Measurements from ENCODE around the gene OR2AG2.

Gene OR2AG2

DNA sequence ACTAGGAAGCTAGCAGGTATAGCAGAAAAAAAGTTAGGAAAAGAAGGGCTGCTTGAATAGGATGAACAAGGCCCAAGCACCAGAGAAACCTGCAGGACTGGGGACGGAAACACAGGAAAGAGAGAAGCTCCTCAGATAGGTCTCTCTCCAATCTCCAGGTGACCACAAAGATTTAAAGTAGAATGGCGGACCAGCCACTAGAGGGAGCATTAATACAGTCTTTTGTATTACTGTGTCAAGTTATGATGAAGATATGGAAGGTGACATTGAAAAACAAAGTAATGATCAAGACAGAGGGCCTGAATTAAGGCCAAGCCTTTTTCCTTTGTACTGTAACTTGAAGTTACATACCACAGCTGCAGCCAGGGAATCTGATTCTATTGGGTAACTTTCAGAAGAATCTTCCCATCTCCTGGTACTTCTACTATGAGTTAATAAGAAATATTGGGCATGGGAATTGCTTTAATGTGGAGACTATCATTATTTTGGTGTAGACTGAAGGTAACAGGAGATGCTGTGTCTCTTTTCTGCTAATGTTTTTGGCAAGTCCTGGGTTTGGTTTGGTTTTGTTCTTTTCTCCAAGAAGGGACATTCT, 33.8 kb downstream of the OR2AG2 start:
- DNase-seq = peak; percentile 80

- no peak for DNase-seq
Measured at GRCh38 chr11:6736495-6737121, 35.2 kb downstream of the OR2AG2 start.

DNA sequence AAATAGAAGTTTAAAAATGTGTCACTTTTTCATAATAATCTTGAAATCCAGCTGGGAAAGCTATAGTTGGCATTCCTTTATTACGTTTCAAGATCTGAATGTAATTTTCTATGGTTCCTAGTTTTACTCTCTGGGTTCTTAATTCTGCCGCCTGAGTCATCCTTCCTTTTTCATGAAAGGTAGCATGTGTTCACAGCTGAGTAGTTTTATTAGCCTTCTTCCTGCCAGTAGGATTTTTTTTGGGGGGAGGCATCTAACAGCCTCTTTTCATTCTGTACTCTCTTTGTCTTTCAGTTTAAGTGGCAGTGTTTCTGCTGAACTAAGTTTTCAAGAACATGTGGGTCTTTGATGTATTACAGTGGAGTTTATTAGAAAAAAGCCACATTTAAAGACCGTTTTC, 36.5 kb downstream of the OR2AG2 start:
- DNase-seq = peak; percentile 7

- no peak for DNase-seq
Measured at GRCh38 chr11:6734616-6735015, 37.2 kb downstream of the OR2AG2 start.

DNA sequence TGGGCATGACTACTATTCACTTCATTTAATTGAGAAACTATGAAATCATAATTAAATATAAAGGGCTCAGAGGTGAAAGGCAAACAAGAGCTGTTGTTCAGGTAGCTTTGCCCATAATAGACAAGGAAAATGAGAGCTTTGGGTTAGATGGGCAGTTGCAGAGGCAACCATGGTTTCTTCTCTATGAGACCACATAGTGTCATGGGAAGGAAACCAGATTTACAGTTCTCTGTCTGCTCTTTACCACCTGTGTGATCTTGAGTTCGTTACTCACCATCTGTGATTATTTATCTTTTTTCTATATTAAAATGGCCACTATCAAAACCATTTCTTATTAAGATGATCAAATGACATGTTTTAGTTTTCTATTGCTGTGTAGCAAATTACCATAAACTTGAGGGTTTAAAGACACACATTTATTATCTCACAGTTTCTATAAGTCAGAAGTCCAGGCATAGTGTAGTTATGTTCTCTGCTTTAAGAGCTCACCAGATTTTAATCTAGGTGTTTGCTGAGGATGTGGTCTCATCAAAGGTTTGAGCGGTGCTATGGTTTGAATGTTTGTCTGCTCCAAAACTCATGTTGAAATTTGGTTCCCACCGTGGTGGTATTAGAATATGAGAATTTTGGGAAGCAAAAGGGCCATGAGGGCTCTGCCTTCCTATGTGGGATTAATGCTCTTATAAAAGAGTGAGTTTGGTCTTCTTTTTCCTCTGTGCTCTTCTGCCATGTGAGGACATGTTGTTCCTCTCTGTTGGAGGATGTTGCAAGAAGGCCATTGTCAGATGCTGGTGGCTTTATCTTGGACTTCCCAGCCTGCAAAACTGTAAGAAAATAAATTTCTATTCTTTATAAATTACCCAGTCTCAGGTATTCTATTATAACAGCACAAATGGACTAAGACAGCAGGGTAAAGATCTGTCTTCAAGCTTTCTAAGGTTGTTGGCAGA, 38.2 kb downstream of the OR2AG2 start:
- no peak for DNase-seq

DNA sequence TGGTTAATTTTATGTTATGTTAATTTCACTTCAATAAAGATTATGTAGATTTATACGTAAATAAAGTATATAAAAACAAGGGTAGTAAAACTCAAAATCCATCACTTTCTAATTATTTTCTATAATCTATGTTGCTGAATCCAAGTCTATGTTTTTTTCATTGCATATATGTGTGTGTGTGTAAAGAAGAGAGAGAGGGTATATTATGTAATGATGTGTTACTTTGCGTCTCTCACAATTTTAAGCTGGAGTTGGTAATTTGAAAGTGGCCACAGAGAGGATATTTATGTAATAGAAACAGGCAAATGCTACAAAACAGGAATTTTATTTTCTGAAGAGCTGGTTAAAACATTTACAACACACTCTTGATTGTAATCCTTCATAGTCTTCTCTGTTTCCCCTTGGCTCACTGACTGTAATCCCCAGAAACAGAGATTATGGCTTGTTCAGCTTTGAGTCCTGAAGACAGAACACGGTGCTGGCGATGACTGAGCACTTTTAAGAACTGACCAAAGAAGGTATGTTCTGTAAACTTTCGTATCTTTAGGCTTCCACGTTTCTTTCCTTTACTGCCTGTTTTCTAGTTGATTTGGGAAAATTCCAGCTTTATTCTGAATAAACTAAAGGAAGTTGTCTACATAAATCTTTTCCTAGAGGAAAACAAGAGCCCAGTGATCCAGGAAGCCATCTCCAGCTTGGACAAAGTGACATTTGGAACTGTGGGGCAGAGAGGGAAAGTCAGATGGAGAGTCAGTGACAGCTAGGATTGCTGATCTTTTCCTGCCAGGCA, 43.6 kb downstream of the OR2AG2 start:
- no peak for DNase-seq

DNA sequence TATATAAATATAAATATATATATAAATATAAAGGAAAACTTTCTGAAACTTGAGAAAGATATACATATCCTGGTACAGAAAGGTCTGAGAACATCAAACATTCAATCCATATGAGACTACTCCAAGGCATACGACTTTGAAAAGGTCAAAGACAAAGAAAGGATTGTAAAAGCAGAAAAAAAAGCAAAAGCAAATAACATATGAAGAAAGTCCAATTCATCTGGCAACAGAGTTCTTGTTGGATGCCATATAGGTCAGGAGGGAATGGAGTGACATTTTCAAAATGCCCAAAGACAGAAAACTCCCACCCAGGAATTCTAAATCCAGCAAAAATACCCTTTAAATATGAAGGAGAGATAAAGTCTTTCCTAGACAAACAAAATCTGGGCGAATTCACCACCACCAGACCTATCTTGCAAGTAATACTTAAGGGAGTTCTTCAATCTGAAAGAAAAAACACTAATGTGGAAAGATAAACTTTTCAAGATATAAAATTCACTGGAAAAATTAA, 46.3 kb downstream of the OR2AG2 start:
- DNase-seq = no peak

GRCh38 chr11:6724013-6724412, 47.8 kb downstream of the OR2AG2 start:
- no peak for DNase-seq

DNA sequence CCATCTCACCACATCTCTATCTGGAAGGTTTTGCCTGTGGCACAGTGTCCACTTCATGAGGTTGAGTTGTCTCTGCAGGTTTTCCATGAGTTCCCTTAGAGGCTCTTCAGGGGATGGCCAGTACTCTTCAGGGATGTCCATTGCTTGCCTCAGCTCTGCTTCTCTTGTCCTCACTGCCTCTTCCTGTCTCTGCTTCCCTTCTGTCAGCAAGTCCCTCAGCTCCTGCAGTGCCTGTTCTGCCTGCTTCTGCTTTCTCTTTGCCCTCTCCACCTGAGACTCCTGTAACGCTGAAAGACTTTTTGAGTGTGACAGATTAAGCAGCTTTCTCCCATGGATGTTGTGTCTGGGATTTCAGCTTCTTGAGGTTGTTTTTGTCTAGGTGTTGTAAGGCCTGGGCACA, 50.4 kb downstream of the OR2AG2 start:
- DNase-seq = no peak

GRCh38 chr11:6719576-6719975, 52.2 kb downstream of the OR2AG2 start:
- no peak for DNase-seq

DNA sequence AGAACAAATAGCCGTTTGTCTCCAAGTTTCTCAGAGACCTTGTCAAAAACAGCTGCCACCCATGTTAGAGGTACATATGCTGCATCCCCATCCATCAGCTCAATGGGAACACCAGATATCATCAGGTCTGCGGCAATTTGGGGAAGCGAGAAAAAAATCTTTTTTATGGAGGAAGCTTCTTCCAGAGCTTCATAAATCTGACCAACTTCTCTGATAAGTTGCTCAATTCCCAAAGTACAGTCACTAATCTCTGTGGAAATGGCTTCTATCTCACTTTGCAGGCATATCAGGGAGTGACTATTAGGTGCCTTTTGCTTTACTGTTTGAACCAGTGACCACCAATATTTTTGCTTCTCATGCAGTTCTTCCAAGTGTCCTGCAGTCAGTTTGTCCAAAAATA, 54.4 kb downstream of the OR2AG2 start:
- no peak for DNase-seq
